ENCODE results near the gene RAI14.
"Not testable (repeated sequence)": the region's sequence is repeated elsewhere in the genome, so short reads cannot be mapped to it uniquely, and the experiment has no call there.

The RAI14 gene

DNA sequence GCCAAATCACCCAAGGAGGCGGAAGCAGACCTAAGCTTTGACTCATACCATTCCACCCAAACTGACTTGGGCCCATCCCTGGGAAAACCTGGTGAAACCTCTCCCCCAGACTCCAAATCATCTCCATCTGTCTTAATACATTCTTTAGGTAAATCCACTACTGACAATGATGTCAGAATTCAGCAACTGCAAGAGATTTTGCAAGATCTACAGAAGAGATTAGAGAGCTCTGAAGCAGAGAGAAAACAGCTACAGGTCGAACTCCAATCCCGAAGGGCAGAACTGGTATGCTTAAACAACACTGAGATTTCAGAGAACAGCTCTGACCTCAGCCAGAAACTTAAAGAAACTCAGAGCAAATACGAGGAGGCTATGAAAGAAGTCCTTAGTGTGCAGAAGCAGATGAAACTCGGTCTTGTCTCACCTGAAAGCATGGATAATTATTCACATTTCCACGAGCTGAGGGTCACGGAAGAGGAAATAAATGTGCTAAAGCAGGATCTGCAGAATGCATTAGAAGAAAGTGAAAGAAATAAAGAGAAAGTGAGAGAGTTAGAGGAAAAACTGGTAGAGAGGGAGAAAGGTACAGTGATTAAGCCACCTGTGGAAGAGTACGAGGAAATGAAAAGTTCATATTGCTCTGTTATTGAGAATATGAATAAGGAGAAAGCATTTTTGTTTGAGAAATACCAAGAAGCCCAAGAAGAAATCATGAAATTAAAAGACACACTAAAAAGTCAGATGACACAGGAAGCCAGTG lies 167.0 kb downstream of the RAI14 start:
- no peak for DNase-seq (ENCODE audit: low spot score)
- TF ChIP-seq, protein P1, sequence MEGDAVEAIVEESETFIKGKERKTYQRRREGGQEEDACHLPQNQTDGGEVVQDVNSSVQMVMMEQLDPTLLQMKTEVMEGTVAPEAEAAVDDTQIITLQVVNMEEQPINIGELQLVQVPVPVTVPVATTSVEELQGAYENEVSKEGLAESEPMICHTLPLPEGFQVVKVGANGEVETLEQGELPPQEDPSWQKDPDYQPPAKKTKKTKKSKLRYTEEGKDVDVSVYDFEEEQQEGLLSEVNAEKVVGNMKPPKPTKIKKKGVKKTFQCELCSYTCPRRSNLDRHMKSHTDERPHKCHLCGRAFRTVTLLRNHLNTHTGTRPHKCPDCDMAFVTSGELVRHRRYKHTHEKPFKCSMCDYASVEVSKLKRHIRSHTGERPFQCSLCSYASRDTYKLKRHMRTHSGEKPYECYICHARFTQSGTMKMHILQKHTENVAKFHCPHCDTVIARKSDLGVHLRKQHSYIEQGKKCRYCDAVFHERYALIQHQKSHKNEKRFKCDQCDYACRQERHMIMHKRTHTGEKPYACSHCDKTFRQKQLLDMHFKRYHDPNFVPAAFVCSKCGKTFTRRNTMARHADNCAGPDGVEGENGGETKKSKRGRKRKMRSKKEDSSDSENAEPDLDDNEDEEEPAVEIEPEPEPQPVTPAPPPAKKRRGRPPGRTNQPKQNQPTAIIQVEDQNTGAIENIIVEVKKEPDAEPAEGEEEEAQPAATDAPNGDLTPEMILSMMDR (IDR thresholded peaks at IDR 0.05), result no peak
- Histone ChIP-seq H3K27ac (no peak overlapping the region), H3K4me3 (no peak overlapping the region)

DNA sequence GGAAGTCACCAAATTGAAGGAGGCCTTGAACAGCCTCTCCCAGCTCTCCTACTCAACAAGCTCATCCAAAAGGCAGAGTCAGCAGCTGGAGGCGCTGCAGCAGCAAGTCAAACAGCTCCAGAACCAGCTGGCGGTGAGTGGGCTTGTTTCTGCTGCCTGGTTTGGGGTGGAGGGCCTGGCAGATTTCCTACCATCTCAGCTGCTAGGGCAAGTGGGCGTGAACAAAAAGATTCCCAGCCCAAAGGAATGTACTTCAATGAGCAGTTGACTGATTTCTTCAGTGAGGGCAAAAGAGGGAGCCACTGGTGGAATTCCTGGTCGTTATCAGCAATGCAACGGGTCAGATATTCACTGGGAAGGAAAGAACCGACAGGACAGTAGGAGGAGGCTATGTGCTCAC lies 170.2 kb downstream of the RAI14 start:
- Histone ChIP-seq H3K4me3 (no peak overlapping the region), H3K27ac (no peak overlapping the region)
- TF ChIP-seq, protein P1 (IDR thresholded peaks at IDR 0.05), result no peak
- DNase-seq (ENCODE audit: low spot score), result no peak

DNA sequence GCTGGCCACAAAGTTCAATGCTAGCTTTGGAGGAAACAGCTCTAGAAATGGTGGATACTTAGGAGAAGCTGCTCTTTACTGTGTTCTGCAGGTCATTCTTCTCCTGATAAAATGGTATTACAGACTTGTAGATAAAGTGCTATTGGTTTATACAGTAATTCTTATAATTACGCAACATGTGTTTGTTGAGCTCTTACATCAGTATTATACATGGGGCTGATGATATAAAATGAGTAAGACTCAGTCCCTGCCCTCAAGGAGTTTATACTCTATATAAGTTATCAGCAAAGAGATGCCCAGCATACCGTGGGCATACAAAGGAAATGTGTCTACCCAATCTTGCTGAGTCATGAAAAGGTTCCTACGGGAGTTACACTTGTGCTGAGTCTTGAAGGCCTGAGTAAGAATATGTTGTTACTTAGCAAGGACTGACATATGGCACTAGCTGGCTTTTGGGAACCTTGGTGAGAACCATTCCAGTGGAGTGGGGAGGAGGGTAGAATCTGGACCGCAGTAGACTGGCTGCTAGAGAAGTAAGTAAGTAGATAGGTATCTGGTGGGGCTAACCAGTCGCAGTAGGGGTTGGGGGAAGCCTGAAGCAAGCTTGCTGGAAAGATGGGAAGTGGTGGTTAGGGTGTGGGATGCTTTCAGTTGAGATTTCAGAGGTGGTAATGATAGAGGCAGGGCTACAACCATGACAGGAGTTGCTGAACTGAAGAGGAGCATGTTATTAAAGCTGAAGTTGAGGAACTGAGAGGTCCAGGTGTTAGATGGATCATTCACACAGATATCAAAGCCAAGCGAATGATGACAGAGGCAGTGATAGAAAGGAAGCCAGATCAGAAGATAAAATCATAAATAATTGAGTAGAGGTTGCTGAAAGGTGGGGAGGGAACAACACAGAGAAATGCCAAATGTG lies 171.7 kb downstream of the RAI14 start:
- no peak for DNase-seq (ENCODE audit: low spot score)
- TF ChIP-seq, protein P1 (IDR thresholded peaks at IDR 0.05), result no peak
- no peak overlapping the region for H3K27ac ChIP-seq
- no peak overlapping the region for H3K4me3 ChIP-seq

DNA sequence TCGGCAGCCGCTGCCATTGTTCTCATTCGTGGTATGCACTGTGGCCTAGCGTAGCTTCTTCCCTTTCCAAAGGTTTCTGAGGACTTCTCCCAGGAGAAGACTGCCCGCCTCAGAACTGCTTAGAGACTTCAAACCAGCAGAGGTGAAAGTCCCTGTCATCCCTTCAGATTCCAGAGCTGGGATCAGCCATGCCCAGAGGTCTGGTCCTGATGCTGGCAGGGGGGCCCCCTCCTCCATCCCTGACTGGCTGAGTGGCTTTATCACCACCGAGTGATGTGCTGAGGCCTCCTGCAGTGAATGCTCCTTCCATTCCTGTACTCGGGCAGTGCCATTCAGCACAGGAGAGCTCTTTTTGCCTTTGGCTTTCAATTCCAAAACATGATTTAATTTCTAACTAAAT lies 174.7 kb downstream of the RAI14 start:
- H3K27ac ChIP-seq, result peak overlapping the region; percentile 19 to 54
- DNase-seq (ENCODE audit: low spot score), result not testable (repeated sequence)

DNA sequence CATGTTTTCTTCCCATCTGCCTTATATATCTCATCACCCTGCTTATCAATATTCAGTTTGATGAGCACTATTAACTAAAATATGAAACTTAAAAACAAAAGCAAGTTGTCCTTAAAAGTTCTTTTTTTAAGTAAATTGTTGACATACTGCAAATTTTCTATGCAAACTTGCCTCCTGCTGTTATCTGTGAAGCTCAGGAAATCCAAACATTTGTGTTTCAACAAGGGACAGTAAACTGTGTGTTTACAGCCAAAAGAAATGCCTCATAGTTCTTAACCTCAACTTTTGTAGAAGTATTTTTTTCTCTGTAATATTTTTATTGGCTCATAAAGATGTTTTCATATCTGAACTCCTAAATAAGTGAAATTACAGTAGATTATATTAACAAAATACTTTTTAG lies 175.2 kb downstream of the RAI14 start:
- peak overlapping the region; percentile 19 to 53 for H3K27ac ChIP-seq
- DNase-seq (ENCODE audit: low spot score), result no peak

More for the DNA sequence above, 174.7 kb downstream of the RAI14 start:
- H3K4me3 ChIP-seq, result not testable (repeated sequence)

DNA sequence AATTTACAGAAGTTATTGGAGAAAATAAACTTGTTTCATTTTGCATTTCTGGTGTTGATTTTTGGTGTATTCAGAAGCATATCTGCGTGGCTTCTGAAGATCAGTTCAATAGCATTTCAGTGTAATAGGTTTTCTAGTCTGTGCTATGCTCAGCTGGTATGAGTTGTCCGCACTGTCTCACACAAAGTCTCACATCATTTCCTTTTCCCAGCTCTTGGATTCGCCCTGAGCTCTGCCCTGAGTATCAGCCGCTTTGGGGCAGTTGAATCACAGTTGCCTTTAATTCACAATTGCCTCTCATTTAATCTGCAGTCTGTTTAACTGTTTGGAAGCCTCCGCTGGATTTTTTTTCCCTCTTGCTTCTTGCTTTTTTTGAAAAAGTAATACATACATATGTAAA lies 176.4 kb downstream of the RAI14 start:
- Histone ChIP-seq H3K4me3 (no peak overlapping the region), H3K27ac (no peak overlapping the region)
- TF ChIP-seq, protein P1 (IDR thresholded peaks at IDR 0.05), result no peak
- no peak for DNase-seq (ENCODE audit: low spot score)

More for the DNA sequence above, 175.2 kb downstream of the RAI14 start:
- TF ChIP-seq, protein P1 (IDR thresholded peaks at IDR 0.05), result no peak
- no peak overlapping the region for H3K4me3 ChIP-seq

DNA sequence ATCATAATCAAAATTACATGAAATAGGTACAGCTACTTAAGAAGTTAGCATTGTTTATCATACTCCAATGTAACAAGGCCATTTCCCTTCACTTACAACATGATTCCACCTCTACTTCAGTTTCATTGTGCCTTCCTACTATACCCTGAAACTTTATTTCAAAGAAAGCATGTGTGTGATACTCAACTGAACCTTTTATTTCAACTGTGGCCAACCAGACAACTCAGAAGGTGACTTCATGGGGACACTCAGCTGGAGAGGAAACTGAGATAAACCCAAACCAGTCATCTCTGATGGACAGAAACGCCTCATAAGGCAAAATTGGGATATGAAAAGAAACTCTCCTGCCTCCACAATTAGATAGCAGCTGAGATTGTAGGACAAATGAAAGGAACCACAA lies 177.0 kb downstream of the RAI14 start:
- Histone ChIP-seq H3K4me3 (no peak overlapping the region), H3K27ac (no peak overlapping the region)
- TF ChIP-seq, protein P1 (IDR thresholded peaks at IDR 0.05), result no peak
- DNase-seq (ENCODE audit: low spot score), result no peak

Measured in coronary artery (tissue), 2 donors.